Ovary (tissue), 3 donors: Measurements from ENCODE around the gene NXNL1.

Experiments
- CTCF ChIP-seq, 3 donors: fragments of 450-650 bp in 2 of 3; fragments of 200-600 bp in 1 of 3; IDR thresholded peaks; one replicate each; pipeline versions ENCODE4 v1.5.1 to v1.8.0; 2016 to 2022; ENCODE audit warnings: antibody characterized with exemption in 3 of 3, mild to moderate bottlenecking in 1 of 3
- EP300 ChIP-seq: sonication (generic); formaldehyde crosslinking; IDR thresholded peaks from one replicate; pipeline ENCODE4 v1.6.1; 2017; ENCODE audit warnings: antibody characterized with exemption
- POLR2A ChIP-seq: fragments of 450-650 bp; IDR thresholded peaks from one replicate; pipeline ENCODE4 v1.6.1; 2017; ENCODE audit warnings: antibody characterized with exemption, mild to moderate bottlenecking, moderate library complexity
- donor health status: DM: no; HTN: no; CAD: no.

GRCh38 chr19:17500447-17501198, 39.9 kb upstream of the NXNL1 start:
- no peak for TF ChIP-seq CTCF (IDR thresholded peaks at IDR 0.05)
- TF ChIP-seq EP300: no peak
- no peak for TF ChIP-seq POLR2A
